Measurements from ENCODE around the gene SLC22A31. TPM values are rescaled to one million over a fixed set of nuclear protein-coding genes. Genes with fewer than 3 reads are reported as not detected.
A peak's percentile ranks its signal among the peaks of the same experiment; 100 is the strongest.
"Not testable (repeated sequence)": the region's sequence is repeated elsewhere in the genome, so short reads cannot be mapped to it uniquely, and the experiment has no call there.

SLC22A31 gene
- polyA plus RNA-seq, 1 donor = 2.6 TPM

- peak; percentile 45 for DNase-seq
These were observed 7.3 kb downstream of the SLC22A31 start for GRCh38 chr16:89192956-89193575.

DNA sequence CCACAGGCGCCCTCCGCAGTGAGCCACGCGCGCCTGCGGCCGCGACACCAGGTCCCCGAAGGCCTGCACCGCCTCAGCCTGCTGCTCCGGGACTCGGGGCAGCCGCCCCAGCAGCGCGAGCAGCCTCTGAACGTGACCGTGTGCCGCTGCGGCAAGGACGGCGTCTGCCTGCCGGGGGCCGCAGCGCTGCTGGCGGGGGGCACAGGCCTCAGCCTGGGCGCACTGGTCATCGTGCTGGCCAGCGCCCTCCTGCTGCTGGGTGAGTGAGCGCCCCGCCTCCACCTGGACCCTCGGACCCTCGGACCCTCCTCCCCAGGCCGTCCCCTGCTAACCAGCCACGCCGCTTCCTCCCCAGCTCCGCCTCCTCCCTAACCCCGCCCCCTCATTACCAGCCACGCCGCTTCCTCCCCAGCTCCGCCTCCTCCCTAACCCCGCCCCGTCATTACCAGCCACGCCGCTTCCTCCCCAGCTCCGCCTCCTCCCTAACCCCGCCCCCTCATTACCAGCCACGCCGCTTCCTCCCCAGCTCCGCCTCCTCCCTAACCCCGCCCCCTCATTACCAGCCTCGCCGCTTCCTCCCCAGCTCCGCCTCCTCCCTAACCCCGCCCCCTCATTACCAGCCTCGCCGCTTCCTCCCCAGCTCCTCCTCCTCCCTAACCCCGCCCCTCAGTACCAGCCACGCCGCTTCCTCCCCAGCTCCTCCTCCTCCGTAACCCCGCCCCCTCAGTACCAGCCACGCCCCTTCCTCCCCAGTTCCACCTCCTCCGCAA lies 8.0 kb downstream of the SLC22A31 start:
- peak; percentile 82 for DNase-seq

GRCh38 chr16:89191901-89192185 lies 8.5 kb downstream of the SLC22A31 start:
- no peak for DNase-seq

- no peak for DNase-seq
These were observed 9.1 kb downstream of the SLC22A31 start for GRCh38 chr16:89191033-89191900.

DNA sequence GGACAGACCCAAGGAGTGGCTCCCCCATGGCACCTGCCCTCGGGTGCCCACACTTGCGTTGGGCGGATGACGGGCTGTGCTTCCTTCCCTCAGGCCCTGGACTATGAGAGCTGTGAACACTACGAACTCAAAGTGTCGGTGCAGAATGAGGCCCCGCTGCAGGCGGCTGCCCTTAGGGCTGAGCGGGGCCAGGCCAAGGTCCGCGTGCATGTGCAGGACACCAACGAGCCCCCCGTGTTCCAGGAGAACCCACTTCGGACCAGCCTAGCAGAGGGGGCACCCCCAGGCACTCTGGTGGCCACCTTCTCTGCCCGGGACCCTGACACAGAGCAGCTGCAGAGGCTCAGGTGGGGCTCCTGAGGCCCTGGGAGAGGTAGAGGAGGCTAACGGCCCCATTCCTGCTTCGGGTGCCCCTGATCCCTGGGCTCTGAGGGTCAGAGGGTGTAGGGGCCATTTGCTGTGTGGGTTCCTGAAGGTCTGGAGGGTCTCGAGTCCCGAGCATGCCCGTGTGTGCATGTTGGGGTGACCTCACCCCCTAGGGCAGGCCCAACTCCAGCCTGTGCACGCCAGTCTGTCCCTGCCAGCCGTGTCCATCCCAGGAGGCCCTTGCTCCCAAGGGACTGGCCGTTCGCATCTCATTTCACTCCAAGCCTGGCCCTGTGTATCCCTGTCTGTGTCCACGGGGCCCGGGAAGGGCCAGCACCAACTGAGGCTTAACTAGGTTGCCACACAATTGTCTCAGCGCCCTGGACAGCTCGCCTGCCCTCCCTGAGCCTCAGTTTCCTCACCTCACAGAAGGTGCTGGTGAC lies 10.0 kb downstream of the SLC22A31 start:
- no peak for DNase-seq

- no peak for DNase-seq
These were observed 10.8 kb downstream of the SLC22A31 start for GRCh38 chr16:89189358-89190025.

- DNase-seq = not testable (repeated sequence)
These were observed 11.6 kb downstream of the SLC22A31 start for GRCh38 chr16:89188471-89189357.

DNA sequence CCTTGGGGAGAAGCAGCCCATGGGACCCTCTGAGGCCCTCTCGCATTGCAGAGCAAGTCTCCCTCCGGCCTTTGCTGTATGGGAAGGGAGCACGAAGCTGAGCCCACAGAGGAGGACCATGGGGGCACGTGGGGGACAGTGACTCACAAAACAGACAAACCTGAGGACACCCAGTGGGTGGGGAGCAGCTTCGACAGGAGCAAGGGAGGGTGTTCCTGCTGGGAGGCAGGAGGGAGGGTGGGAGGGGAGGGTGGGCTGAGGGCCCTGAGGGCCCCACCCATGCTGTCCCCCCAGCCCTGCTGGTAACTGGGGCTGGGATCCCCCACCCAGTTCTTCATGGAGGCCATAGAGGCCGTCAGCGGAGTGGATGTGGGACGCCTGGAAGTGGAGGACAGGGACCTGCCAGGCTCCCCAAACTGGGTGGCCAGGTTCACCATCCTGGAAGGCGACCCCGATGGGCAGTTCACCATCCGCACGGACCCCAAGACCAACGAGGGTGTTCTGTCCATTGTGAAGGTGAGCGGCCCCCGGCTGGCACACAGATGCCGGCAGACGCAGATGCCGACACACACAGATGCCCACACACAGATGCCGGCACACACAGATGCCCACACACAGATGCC lies 12.5 kb downstream of the SLC22A31 start:
- DNase-seq = no peak

- no peak for DNase-seq
These were observed 13.1 kb downstream of the SLC22A31 start for GRCh38 chr16:89187032-89187769.

- DNase-seq = not testable (repeated sequence)
These were observed 13.7 kb downstream of the SLC22A31 start for GRCh38 chr16:89186593-89187031.

GRCh38 chr16:89185887-89186592 lies 14.3 kb downstream of the SLC22A31 start:
- not testable (repeated sequence) for DNase-seq

DNA sequence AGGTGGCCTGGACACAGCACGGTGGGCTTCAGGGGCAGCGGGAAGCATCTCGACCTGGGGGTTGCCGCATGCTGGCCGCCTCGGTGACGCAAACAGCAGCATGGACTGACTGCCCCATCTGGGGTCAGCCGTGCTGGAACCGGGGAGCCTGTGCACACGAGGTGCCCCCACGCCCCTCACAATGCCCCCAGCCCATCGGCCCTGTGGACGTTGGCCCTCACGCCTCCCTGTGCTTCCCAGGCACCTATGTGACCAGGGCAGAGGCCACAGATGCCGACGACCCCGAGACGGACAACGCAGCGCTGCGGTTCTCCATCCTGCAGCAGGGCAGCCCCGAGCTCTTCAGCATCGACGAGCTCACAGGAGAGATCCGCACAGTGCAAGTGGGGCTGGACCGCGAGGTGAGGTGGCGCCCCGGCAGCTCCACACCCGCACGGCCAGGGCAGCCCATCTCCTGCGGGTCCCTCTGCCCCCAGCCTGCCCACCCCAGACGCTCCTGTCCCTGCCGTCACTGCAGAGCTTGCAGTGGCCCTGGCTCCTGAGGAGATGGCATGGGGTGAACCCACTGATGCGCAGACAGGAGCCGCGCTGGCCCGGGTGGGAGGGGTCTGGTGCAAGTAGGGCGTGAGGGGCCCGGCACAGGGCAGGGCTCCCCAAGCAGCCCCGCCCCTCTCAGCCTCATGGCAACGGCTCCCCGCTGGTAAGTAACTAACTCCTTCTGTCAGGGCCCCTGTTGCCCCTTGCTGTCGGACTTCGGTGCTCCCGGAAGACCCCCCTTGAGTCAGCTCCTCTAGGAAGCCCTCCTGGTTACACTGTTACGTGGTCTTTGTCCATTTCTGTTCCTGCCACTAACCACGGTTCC lies 15.2 kb downstream of the SLC22A31 start:
- no peak for DNase-seq

GRCh38 chr16:89184677-89184932 lies 15.7 kb downstream of the SLC22A31 start:
- DNase-seq = no peak

DNA sequence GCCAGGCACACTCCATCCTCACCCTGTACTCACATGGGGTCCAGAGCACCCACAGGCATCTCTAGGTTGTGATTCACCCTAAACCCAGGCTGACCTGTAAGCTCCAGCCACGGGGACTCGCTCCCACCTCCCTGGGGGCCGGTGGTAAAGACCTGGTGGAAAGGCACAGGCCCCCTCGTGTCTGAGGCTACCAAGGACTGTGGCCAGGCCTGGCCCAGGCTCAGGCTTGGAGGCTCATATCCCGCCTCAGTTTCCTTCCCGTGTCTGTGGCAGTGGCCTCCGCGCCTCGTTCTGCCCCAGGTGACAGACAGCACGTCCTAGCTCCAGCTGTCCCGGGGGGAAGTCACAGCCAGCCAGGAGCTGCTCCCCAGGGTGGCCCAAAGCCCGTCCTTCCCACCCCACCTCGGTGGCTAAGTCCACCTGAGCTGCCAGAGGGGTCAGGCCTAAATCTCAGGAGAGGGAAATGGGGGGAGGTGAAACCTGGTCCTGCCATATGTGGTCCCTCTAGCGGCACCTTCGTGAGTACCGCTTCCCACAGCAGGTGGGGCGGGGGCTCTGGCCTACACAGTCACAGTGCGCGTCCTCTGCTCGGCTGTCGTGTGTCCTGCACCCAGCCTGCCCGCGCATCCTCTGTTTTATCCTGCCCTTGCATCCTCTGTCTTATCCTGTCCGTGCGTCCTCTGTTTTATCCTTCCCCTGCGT lies 16.2 kb downstream of the SLC22A31 start:
- DNase-seq = no peak

DNA sequence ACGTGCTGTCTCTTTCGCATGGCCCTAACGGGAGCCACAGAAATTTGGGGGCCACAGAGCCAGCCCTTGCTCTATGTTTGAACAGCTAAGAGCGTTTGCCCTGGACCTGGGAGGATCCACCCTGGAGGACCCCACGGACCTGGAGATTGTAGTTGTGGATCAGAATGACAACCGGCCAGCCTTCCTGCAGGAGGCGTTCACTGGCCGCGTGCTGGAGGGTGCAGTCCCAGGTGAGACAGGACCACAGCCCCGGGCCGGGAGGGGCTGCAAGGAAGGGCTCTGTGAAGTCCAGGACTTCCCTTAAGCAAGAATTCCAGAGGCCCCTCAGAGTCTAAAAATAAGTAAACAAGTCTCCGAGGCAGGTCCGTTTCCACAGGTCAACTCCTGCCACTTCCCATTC lies 16.9 kb downstream of the SLC22A31 start:
- no peak for DNase-seq

DNA sequence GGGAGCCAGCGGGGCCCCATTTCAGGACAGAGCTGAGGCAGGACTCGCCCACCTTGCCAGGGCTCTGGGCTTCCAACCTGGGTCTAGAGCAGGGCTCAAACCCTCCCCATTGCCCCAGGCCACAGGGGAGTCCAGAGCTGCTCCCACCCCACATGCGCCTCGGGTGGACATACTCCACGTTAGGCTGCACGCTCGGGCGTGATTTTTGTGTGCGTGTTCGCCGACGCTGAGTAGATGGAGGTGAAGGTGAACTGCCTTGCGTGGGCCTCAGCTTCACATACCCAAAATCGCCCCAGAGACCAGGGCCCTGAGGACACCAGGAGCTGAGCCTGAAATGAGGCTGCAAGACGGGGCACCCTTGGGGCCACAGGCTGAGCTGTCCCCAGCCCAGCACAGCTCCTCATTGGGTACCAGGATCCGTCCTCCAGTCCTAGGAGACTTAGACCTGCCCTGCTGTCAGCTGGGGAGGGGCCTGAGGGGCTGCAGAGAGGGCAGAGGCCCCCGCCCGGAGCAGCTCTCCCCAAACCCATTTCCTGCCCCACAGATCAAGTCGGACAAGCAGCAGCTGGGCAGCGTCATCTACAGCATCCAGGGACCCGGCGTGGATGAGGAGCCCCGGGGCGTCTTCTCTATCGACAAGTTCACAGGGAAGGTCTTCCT lies 20.6 kb downstream of the SLC22A31 start:
- DNase-seq = no peak

GRCh38 chr16:89179148-89179484 lies 21.2 kb downstream of the SLC22A31 start:
- no peak for DNase-seq
